Right lobe of liver (tissue), 6 donors: Measurements from ENCODE around the gene HELQ. TPM values are rescaled to one million over a fixed set of nuclear protein-coding genes. Genes with fewer than 3 reads are reported as not detected.

Experiments
- ATAC-seq, 4 donors: fragments of 200-7000 bp; cut with Tn5 transposase; one replicate each; pipeline ENCODE4 v1.9.1; 2020; ENCODE audit warnings: mild to moderate bottlenecking in 4 of 4, moderate library complexity in 4 of 4
- DNase-seq, 3 donors: peaks; one replicate each; pipeline ENCODE4 v3.0.0-alpha.2; 2020
- H3K27ac ChIP-seq, 3 donors: fragments of 200-600 bp; one replicate each; pipeline ENCODE4 v1.8.0; 2022
- H3K27me3 ChIP-seq, 2 donors: fragments of 200-600 bp; one replicate each; pipeline ENCODE4 v1.8.0; 2022
- H3K36me3 ChIP-seq, 4 donors: fragments of 200-600 bp; sonication (generic) in 1 of 4; one replicate each; pipeline versions ENCODE4 v1.5.1 to v1.8.0; 2017 to 2022; ENCODE audit warnings: control low read depth in 1 of 4
- H3K4me1 ChIP-seq, 4 donors: fragments of 200-600 bp; sonication (generic) in 1 of 4; one replicate each; pipeline versions ENCODE4 v1.5.1 to v1.8.0; 2017 to 2022; ENCODE audit warnings: control low read depth in 1 of 4
- H3K4me3 ChIP-seq, 3 donors: fragments of 200-600 bp; one replicate each; pipeline ENCODE4 v1.8.0; 2022
- H3K9me3 ChIP-seq, 4 donors: fragments of 200-600 bp; sonication (generic) in 1 of 4; one replicate each; pipeline versions ENCODE4 v1.5.1 to v1.8.0; 2017 to 2022; ENCODE audit warnings: control low read depth in 1 of 4
- POLR2A ChIP-seq: fragments of 450-650 bp; IDR thresholded peaks from one replicate; pipeline ENCODE4 v1.6.1; 2017; ENCODE audit warnings: antibody characterized with exemption, mild to moderate bottlenecking
- WGBS: methylation state at CpG from one replicate; pipeline ENCODE4 v1.1.6; 2018; ENCODE audit warnings: low coverage, low lambda C conversion rate; ENCODE audit not compliant: insufficient coverage; ENCODE audit errors: missing lambda C conversion rate; 5-methylcytosine and 5-hydroxymethylcytosine counted together
- intact Hi-C, 2 donors: fragments of 100-400 bp; cut with DNase I; formaldehyde crosslinking; loops; one replicate each; pipeline versions ENCODE4 v1.11.2 to v1.14.1; 2022
- total RNA-seq, 6 experiments: library from RNA; depleted of rRNA in 2 of 6; stranded (reverse); fragments of >200 nt in 2 of 6; fragmentation: NEBNext Ultra II Directional in 3 of 6; extraction: Animal tissue kit (Norgen Biotek cat#: 25700) in 3 of 6; gene quantifications; one replicate each; pipeline versions ENCODE4 v1.1.0 to v1.2.4, GENCODE V29; 2016 to 2023
- TF ChIP-seq, protein P1 (sequence below), 4 donors: fragments of 200-600 bp in 3 of 4; fragments of 450-650 bp in 1 of 4; IDR thresholded peaks; one replicate each; pipeline versions ENCODE4 v1.5.1 to v1.8.0; 2016 to 2022; ENCODE audit warnings: antibody characterized with exemption in 4 of 4, mild to moderate bottlenecking in 2 of 4
- donor health status: DM: no; HTN: yes; CAD: no.
- donor health status: DM: no; HTN: no; CAD: no.
- donor health status: DM: no; HTN: no; CAD: no.
- donor health status: DM: no; HTN: yes; CAD: no.
- donor health status: DM: no; HTN: yes; CAD: no.

HELQ gene
- total RNA-seq, 6 experiments from 2014 or later, result 5.6 to 8.0 (median 7.5) TPM

DNA sequence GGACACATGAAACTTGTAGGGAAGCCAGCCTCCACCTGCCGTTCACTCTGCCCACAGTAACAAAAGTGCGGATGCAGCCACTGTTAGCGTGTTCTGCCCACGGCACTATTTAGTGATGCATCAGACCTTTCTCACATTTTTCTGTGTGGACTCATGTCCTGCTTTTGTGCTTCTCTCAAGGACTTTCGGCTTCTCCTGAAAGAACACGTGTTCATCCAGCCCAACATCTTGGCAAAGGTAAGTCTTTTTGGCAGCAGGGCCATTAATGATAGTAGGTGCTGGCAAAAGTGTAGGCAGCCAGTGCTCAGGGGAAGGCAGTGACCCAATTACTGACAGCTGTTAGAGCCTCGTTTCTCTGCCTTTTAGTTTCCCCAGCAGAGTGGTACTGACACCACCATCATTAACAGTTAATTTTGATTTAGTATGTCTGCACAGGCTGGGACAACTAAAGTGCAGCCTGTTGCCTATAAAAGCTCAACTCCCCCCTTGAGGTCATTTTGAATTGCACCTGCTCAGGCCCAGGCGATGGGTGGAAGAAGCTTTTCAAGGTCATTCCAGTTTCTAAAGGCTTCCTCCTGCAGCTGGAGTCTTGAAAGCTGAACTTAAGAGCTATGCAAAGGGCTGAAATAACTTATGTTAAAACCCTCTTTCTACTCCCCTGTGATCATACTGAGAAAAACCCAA lies 66.4 kb downstream of the HELQ start:
- ATAC-seq, result no peak
- WGBS, result 78% methylated on average over 6 of the region's 8 CpGs
- no peak for DNase-seq

DNA sequence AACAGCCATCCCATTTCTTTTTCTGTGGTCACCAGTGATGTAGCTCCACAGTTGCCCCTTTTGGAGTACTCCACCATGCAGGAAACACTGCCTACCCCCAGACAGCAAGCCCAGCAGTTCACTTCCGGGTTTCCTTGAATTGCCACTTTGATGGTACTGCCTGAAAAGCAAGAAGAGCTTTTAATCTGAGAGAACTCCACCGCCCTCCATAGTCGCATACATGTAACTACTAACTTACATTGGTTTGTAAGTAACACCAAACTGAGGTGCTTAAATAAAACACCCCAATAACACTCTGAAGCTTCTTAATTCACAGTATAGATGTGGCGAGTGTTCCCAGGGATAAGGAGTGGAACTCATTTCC lies 67.3 kb downstream of the HELQ start:
- 44% methylated on average over 2 of the region's 4 CpGs for WGBS
- intact Hi-C loops, result no loop called here
- no peak overlapping the region for H3K4me3 ChIP-seq
- TF ChIP-seq, protein P1, sequence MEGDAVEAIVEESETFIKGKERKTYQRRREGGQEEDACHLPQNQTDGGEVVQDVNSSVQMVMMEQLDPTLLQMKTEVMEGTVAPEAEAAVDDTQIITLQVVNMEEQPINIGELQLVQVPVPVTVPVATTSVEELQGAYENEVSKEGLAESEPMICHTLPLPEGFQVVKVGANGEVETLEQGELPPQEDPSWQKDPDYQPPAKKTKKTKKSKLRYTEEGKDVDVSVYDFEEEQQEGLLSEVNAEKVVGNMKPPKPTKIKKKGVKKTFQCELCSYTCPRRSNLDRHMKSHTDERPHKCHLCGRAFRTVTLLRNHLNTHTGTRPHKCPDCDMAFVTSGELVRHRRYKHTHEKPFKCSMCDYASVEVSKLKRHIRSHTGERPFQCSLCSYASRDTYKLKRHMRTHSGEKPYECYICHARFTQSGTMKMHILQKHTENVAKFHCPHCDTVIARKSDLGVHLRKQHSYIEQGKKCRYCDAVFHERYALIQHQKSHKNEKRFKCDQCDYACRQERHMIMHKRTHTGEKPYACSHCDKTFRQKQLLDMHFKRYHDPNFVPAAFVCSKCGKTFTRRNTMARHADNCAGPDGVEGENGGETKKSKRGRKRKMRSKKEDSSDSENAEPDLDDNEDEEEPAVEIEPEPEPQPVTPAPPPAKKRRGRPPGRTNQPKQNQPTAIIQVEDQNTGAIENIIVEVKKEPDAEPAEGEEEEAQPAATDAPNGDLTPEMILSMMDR (IDR thresholded peaks at IDR 0.05), result no peak
- TF ChIP-seq POLR2A, result no peak
- no peak overlapping the region for H3K27ac ChIP-seq
- no peaks in the 10 kb centered on the region for H3K27me3 ChIP-seq
- ATAC-seq, result no peak
- no peaks in the 10 kb centered on the region for H3K36me3 ChIP-seq
- H3K4me1 ChIP-seq, result no peaks in the 10 kb centered on the region
- no peak for DNase-seq
- no peaks in the 10 kb centered on the region for H3K9me3 ChIP-seq

More for the DNA sequence above, 66.4 kb downstream of the HELQ start:
- intact Hi-C loops, result no loop called here
- Histone ChIP-seq H3K36me3 (no peaks in the 10 kb centered on the region), H3K27ac (no peak overlapping the region), H3K27me3 (no peaks in the 10 kb centered on the region), H3K4me1 (no peaks in the 10 kb centered on the region), H3K4me3 (no peak overlapping the region), H3K9me3 (no peaks in the 10 kb centered on the region)
- TF ChIP-seq, protein P1 (IDR thresholded peaks at IDR 0.05), result no peak
- no peak for TF ChIP-seq POLR2A

DNA sequence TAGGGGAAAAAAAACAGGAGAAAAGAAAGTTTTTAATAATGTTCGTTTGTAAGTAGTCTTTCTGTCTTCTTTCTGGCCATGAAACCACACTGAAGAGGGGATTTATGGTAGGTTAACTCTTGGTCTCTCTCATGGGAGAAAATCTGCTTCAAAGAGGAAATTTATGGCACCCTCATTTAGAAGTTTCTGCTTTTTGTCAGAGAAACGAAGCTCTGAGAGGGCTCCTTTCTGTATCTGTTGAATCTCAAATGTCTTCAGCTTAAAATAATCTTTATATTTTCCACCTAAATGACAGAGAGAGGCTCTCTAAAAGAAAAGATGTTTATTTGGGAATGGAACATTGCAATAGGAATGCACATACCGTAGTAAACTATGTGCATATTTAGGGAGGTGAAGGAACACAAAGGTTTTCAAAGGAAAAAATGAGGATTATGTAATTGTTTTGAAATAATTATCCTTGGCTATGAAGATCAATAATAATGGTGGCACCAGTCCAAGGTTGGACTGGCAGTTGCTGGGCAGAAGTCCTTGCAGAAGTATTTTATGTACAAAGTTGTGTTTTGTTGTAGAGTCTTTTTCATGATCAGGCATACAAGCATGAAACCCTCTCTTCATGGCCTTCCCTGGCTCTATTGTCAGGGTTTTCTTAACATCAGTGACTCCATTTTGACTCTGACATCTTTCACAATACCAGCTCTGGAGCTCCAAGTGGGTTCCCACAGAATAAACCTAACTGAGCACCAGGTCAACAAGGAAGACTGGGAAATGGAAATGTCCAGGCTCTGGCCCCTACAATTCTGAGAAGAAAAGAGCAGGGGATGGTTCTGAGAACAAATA lies 67.9 kb downstream of the HELQ start:
- no peaks in the 10 kb centered on the region for H3K36me3 ChIP-seq
- no peak overlapping the region for H3K27ac ChIP-seq
- H3K4me3 ChIP-seq, result no peak overlapping the region
- TF ChIP-seq POLR2A, result no peak
- TF ChIP-seq, protein P1 (IDR thresholded peaks at IDR 0.05), result no peak
- no peaks in the 10 kb centered on the region for H3K4me1 ChIP-seq
- no peaks in the 10 kb centered on the region for H3K27me3 ChIP-seq
- H3K9me3 ChIP-seq, result no peaks in the 10 kb centered on the region
- intact Hi-C loops, result no loop called here
- no peak for DNase-seq
- no peak for ATAC-seq
- WGBS, result 50% methylated on average over 3 of the region's 3 CpGs

DNA sequence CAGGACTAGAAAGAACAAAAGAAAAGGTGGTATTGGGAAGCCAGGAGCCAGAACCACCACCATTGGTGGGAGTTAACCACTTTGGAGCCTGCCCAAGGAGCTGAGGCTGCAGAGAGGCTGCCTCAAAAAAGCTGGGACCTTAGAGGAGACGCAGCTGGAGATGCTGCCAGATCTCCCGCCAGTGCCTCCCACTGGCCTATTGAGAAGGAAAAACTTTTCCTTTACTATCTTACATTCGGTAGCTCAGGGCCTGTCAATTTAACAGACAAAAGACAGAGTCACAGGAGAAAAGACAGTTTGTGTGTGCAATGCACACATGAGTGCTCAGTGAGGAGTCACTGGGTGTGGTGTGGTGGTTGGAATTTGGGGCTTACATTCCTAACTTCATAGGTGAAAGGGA lies 68.6 kb downstream of the HELQ start:
- Histone ChIP-seq H3K4me1 (no peaks in the 10 kb centered on the region), H3K27ac (no peak overlapping the region), H3K4me3 (no peak overlapping the region), H3K9me3 (no peaks in the 10 kb centered on the region), H3K36me3 (no peaks in the 10 kb centered on the region), H3K27me3 (no peaks in the 10 kb centered on the region)
- 71% methylated on average over 3 of the region's 3 CpGs for WGBS
- ATAC-seq (no peak), DNase-seq (no peak)
- intact Hi-C loops, result no loop called here
- no peak for TF ChIP-seq POLR2A
- TF ChIP-seq, protein P1 (IDR thresholded peaks at IDR 0.05), result no peak
